ENCODE results near the gene ARHGAP32. TPM values are rescaled to one million over a fixed set of nuclear protein-coding genes. Genes with fewer than 3 reads are reported as not detected.

Gene ARHGAP32
- 7.1 and 8.1 TPM in 2 replicates for total RNA-seq

DNA sequence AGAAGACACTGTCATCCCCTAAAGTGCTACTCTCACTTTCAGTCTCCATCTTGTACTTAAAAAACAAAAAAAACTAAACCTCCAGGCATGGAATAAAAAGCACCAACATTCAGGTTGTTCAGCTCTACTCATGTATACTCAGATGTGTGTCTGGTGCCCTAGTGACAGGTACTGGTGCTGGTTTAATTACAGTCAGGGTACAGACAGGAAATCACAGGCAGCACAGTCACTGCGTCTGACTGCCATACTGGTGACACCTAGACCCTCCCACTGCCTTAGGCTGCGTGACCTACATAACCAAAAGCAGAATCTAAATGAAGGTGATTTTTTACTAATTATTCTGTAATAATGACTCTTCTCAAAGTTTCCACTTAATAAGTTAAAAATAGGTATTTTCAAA lies at the start of gene ARHGAP32:
TSS of gene ARHGAP32 (minus strand) at position 176 of the 400 bp plus-strand sequence. CDS start at position 49, 127 bp downstream.

DNA sequence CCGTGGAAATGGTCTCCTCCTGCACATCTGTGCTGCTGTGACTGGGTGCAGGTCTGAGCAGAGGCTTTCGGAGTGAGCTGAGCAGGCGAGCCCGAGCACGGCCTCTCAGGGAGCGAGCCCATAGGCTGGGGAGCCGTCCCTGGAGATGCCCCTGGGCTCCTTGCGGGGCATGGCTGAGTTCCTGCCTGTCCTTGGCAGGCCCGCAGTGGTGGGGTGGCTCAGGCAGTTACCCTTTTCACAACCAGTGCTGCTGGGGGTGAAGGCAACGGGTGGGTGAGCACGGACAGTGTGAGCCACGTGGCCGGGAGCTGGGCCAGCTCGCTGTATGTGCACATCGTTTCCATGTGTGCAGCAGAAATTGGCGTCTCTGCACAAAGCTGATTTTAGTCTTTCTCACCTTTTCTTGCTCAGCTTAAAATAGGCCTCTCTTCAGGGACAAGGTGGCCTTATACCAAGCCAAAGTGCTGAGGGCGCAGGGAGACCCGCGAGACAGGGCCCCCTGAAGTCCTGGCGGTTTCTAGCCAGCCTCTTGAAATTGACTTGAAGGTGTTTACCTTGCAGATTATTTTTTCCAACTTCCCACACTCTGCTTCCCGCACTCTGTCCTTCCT lies 249.2 kb downstream of the ARHGAP32 start, which contains the start of gene TP53AIP1:
TSS of gene TP53AIP1 (minus strand) at position 55 of the 611 bp plus-strand sequence. CDS start 5,053 bp downstream, outside the sequence.

Other genes starting within 250 kb of the ARHGAP32 start
- gene TP53AIP1, start 249.5 kb downstream of the ARHGAP32 start, total RNA-seq, result not detected in 2 replicates
- gene BARX2, start 183.5 kb upstream of the ARHGAP32 start, total RNA-seq, result not detected in 2 replicates